ENCODE measurements around the gene ECT2L. TPM values are rescaled to one million over a fixed set of nuclear protein-coding genes. Genes with fewer than 3 reads are reported as not detected.

The ECT2L gene
- total RNA-seq, 1 experiment from 2014 or later, result not detected

DNA sequence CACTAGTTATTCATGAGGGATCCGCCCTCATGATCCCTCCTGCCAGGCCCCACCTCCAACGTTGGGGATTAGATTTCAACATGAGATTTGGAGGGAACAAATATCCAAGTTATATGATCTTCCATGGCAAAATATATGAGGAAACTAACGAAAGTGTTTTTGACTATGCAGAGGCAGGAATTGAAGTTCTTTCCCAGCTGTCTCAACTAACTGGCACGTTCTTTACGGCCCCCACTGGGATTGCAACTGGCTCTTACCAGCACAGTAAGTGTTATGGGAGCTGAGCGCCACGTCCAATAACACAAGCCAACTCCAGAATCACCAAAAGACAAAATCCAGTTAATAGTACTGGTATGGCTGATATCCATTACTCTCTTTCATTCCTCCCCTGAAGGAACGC is 66.6 kb downstream of the ECT2L start:
- TF ChIP-seq, protein P1, sequence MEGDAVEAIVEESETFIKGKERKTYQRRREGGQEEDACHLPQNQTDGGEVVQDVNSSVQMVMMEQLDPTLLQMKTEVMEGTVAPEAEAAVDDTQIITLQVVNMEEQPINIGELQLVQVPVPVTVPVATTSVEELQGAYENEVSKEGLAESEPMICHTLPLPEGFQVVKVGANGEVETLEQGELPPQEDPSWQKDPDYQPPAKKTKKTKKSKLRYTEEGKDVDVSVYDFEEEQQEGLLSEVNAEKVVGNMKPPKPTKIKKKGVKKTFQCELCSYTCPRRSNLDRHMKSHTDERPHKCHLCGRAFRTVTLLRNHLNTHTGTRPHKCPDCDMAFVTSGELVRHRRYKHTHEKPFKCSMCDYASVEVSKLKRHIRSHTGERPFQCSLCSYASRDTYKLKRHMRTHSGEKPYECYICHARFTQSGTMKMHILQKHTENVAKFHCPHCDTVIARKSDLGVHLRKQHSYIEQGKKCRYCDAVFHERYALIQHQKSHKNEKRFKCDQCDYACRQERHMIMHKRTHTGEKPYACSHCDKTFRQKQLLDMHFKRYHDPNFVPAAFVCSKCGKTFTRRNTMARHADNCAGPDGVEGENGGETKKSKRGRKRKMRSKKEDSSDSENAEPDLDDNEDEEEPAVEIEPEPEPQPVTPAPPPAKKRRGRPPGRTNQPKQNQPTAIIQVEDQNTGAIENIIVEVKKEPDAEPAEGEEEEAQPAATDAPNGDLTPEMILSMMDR (conservative IDR thresholded peaks at IDR 0.05; ENCODE audit: low read depth, low read length), result no peak
- no peak for TF ChIP-seq EZH2 (IDR thresholded peaks at IDR 0.05; ENCODE audit: borderline replicate concordance, low read depth, low read length, poor library complexity, severe bottlenecking)
- Histone ChIP-seq H3K4me3 (ENCODE audit: low read depth, low read length, poor library complexity, severe bottlenecking) (no peak overlapping the region), H3K27me3 (replicated peaks; ENCODE audit: insufficient read depth, low read depth, low read length, poor library complexity) (no peaks in the 10 kb centered on the region), H3K36me3 (ENCODE audit: insufficient read depth, low read length, poor library complexity, severe bottlenecking) (no peaks in the 10 kb centered on the region), H3K27ac (ENCODE audit: low read depth, low read length, poor library complexity, severe bottlenecking) (no peak overlapping the region), H3K9me3 (ENCODE audit: low read depth, low read length, poor library complexity, severe bottlenecking) (no peaks in the 10 kb centered on the region), H3K4me1 (ENCODE audit: insufficient read depth, low read length, poor library complexity, severe bottlenecking) (no peaks in the 10 kb centered on the region)
- intact Hi-C loops (cut with micrococcal nuclease; ENCODE audit: unreplicated experiment), result no loop called here
- ChIA-PET CTCF (no interaction called here), POLR2A (ENCODE audit: low non-redundant PET) (no interaction called here)
- no TSS peak for BruUV-seq (replicated peaks)
- DNase-seq (ENCODE audit: low spot score), result no peak

DNA sequence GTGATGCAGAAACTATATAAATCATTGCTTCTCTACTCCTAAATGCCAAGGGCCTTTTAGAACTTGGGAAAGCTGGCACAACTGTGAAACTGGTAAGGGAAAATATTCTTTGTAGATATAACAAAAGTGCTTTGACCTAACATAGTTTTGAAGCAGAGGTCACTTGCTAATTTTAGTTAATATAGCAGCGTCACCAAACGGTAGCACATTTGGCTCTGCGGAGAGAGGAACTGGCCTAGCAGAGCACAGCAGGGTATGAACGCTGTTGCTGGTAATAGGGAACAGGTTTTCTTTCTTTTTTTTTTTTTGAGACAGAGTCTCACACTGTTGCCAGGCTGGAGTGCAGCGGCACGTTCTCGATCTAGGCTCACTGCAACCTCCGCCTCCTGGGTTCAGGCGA is 67.4 kb downstream of the ECT2L start:
- CTCF ChIA-PET, result no interaction called here
- H3K36me3 ChIP-seq (ENCODE audit: insufficient read depth, low read length, poor library complexity, severe bottlenecking), result no peaks in the 10 kb centered on the region
- no TSS peak for BruUV-seq (replicated peaks)
- no peaks in the 10 kb centered on the region for H3K27me3 ChIP-seq (replicated peaks; ENCODE audit: insufficient read depth, low read depth, low read length, poor library complexity)
- H3K4me3 ChIP-seq (ENCODE audit: low read depth, low read length, poor library complexity, severe bottlenecking), result no peak overlapping the region
- H3K9me3 ChIP-seq (ENCODE audit: low read depth, low read length, poor library complexity, severe bottlenecking), result no peaks in the 10 kb centered on the region
- TF ChIP-seq, protein P1 (conservative IDR thresholded peaks at IDR 0.05; ENCODE audit: low read depth, low read length), result no peak
- TF ChIP-seq EZH2 (IDR thresholded peaks at IDR 0.05; ENCODE audit: borderline replicate concordance, low read depth, low read length, poor library complexity, severe bottlenecking), result no peak
- no peaks in the 10 kb centered on the region for H3K4me1 ChIP-seq (ENCODE audit: insufficient read depth, low read length, poor library complexity, severe bottlenecking)
- no peak overlapping the region for H3K27ac ChIP-seq (ENCODE audit: low read depth, low read length, poor library complexity, severe bottlenecking)
- no peak for DNase-seq (ENCODE audit: low spot score)
- POLR2A ChIA-PET (ENCODE audit: low non-redundant PET), result no interaction called here
- intact Hi-C loops (cut with micrococcal nuclease; ENCODE audit: unreplicated experiment), result no loop called here

DNA sequence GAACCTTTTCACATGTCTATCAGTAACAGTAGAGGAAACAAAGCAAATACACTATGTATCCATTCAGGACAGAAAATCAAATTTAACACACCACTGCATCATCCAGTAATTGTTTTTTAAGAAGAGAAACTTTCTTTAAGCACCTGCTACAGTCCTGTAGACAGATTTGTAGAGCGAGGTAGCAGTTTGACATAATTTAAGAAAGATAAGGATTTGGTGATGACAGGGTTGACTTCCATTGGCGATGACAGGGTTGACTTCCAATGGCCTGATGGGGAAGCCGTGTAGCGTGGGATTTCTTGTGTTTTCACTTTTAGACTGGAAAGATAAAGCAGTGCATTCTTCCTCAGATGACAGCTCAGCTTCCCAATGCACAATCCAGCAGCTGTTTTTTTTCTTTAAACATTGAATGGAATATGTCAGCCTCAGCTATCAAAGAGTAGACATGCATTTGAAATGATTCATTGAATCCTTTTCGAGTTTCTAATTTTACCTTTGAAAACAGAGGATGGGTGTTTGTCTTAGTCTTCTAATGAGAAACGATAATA is 68.5 kb downstream of the ECT2L start:
- no peaks in the 10 kb centered on the region for H3K36me3 ChIP-seq (ENCODE audit: insufficient read depth, low read length, poor library complexity, severe bottlenecking)
- H3K27ac ChIP-seq (ENCODE audit: low read depth, low read length, poor library complexity, severe bottlenecking), result no peak overlapping the region
- TF ChIP-seq, protein P1 (conservative IDR thresholded peaks at IDR 0.05; ENCODE audit: low read depth, low read length), result no peak
- TF ChIP-seq EZH2 (IDR thresholded peaks at IDR 0.05; ENCODE audit: borderline replicate concordance, low read depth, low read length, poor library complexity, severe bottlenecking), result no peak
- ChIA-PET POLR2A (ENCODE audit: low non-redundant PET) (no interaction called here), CTCF (interaction anchor here (0.7 kb wide), 1 partner anchor 78 kb away, joined by 10 read pairs; no protein-coding TSS in a partner anchor)
- no TSS peak for BruUV-seq (replicated peaks)
- H3K27me3 ChIP-seq (replicated peaks; ENCODE audit: insufficient read depth, low read depth, low read length, poor library complexity), result no peaks in the 10 kb centered on the region
- intact Hi-C loops (cut with micrococcal nuclease; ENCODE audit: unreplicated experiment), result no loop called here
- H3K4me1 ChIP-seq (ENCODE audit: insufficient read depth, low read length, poor library complexity, severe bottlenecking), result no peaks in the 10 kb centered on the region
- H3K4me3 ChIP-seq (ENCODE audit: low read depth, low read length, poor library complexity, severe bottlenecking), result no peak overlapping the region
- no peaks in the 10 kb centered on the region for H3K9me3 ChIP-seq (ENCODE audit: low read depth, low read length, poor library complexity, severe bottlenecking)
- DNase-seq (ENCODE audit: low spot score), result no peak
